Peyer's patch (tissue), 4 donors: ENCODE measurements around the gene CYTIP. TPM values are rescaled to one million over a fixed set of nuclear protein-coding genes. Genes with fewer than 3 reads are reported as not detected.

Experiments used
- DNase-seq, 3 donors: peaks; one replicate each; pipeline ENCODE4 v3.0.0-alpha.2; 2017 to 2019
- H3K27ac ChIP-seq, 4 donors: fragments of 200-600 bp; sonication (generic); one replicate each; pipeline ENCODE4 v1.5.1; 2016 to 2019
- H3K27me3 ChIP-seq, 2 donors: fragments of 200-600 bp; sonication (generic); one replicate each; pipeline ENCODE4 v1.5.1; 2019
- H3K36me3 ChIP-seq, 3 donors: fragments of 200-600 bp; sonication (generic); one replicate each; pipeline ENCODE4 v1.5.1; 2016 to 2019
- H3K4me1 ChIP-seq, 4 donors: fragments of 200-600 bp; sonication (generic); one replicate each; pipeline ENCODE4 v1.5.1; 2016 to 2019
- H3K4me3 ChIP-seq, 4 donors: fragments of 200-600 bp; sonication (generic); 1 replicate in 3 of 4; 2 replicates in 1 of 4; pipeline ENCODE4 v1.5.1; 2016 to 2019; ENCODE audit warnings: mild to moderate bottlenecking in 1 of 4
- H3K9me3 ChIP-seq, 4 donors: fragments of 200-600 bp; sonication (generic); one replicate each; pipeline ENCODE4 v1.5.1; 2016 to 2019; ENCODE audit warnings: mild to moderate bottlenecking in 1 of 4
- CTCF ChIP-seq, 6 experiments: fragments of 450-650 bp in 4 of 6; fragments of 200-600 bp in 2 of 6; sonication (generic) in 1 of 6; IDR thresholded peaks; one replicate each; pipeline ENCODE4 v1.5.1; 2017 to 2019; ENCODE audit warnings: antibody characterized with exemption in 6 of 6, mild to moderate bottlenecking in 3 of 6, moderate library complexity in 1 of 6
- POLR2A ChIP-seq, 2 donors: fragments of 450-650 bp; IDR thresholded peaks; one replicate each; pipeline ENCODE4 v1.5.1; 2017; ENCODE audit warnings: antibody characterized with exemption in 2 of 2, mild to moderate bottlenecking in 2 of 2, moderate library complexity in 2 of 2
- total RNA-seq, 4 donors: library from RNA; depleted of rRNA; stranded (reverse); fragments of >200 nt; gene quantifications; one replicate each; pipeline ENCODE4 v1.1.0, GENCODE V29; 2016

The CYTIP gene
- total RNA-seq, 4 donors from 2014 or later: 11.8 to 182 (median 21.0) TPM

- Histone ChIP-seq H3K9me3 (no peaks in the 10 kb centered on the region), H3K36me3 (no peaks in the 10 kb centered on the region), H3K27me3 (no peaks in the 10 kb centered on the region), H3K27ac (peak overlapping the region; percentile 73 to 88 (median 84)), H3K4me1 (peaks cover 0 to 6% (median 0%) of the 10 kb centered on the region in 4 donors), H3K4me3 (peak overlapping the region; percentile 45 to 53 (median 49))
- DNase-seq: peak in 1 of 3 donors; percentile 67
- TF ChIP-seq POLR2A (IDR thresholded peaks at IDR 0.05) (no peak), CTCF (IDR thresholded peaks at IDR 0.05) (no peak)
Observed at GRCh38 chr2:157439824-157440186, 4.1 kb downstream of the CYTIP start.

GRCh38 chr2:157438863-157439823 is 4.7 kb downstream of the CYTIP start:
- peak overlapping the region; percentile 73 to 88 (median 84) for H3K27ac ChIP-seq
- DNase-seq: peak in 1 of 3 donors; percentile 44
- peak overlapping the region; percentile 45 to 53 (median 49) for H3K4me3 ChIP-seq
- no peaks in the 10 kb centered on the region for H3K27me3 ChIP-seq
- no peaks in the 10 kb centered on the region for H3K36me3 ChIP-seq
- TF ChIP-seq CTCF (IDR thresholded peaks at IDR 0.05): no peak
- TF ChIP-seq POLR2A (IDR thresholded peaks at IDR 0.05): peak in 1 of 2 donors; percentile 17
- peaks cover 0 to 6% (median 2%) of the 10 kb centered on the region in 4 donors for H3K4me1 ChIP-seq
- H3K9me3 ChIP-seq: no peaks in the 10 kb centered on the region

- H3K4me3 ChIP-seq: peak overlapping the region in 2 of 4 donors; percentile 10 to 11
- no peak for DNase-seq
Observed at GRCh38 chr2:157433394-157433793, 10.5 kb downstream of the CYTIP start.

GRCh38 chr2:157432475-157433106 is 11.3 kb downstream of the CYTIP start:
- Histone ChIP-seq H3K27ac (peak overlapping the region in 2 of 4 donors; percentile 40 to 55), H3K27me3 (no peaks in the 10 kb centered on the region), H3K4me3 (peak overlapping the region in 2 of 4 donors; percentile 1 to 10), H3K9me3 (no peaks in the 10 kb centered on the region), H3K4me1 (peaks cover 0 to 15% (median 3%) of the 10 kb centered on the region in 4 donors), H3K36me3 (peaks cover 0 to 4% (median 0%) of the 10 kb centered on the region in 3 donors)
- no peak for TF ChIP-seq POLR2A (IDR thresholded peaks at IDR 0.05)
- no peak for TF ChIP-seq CTCF (IDR thresholded peaks at IDR 0.05)
- no peak for DNase-seq

More at GRCh38 chr2:157433394-157433793, 10.5 kb downstream of the CYTIP start:
- peak overlapping the region in 3 of 4 donors; percentile 8 to 55 (median 54) for H3K27ac ChIP-seq
- peaks cover 0 to 15% (median 3%) of the 10 kb centered on the region in 4 donors for H3K4me1 ChIP-seq
- no peaks in the 10 kb centered on the region for H3K27me3 ChIP-seq
- no peaks in the 10 kb centered on the region for H3K9me3 ChIP-seq
- H3K36me3 ChIP-seq: peaks cover 0 to 4% (median 0%) of the 10 kb centered on the region in 3 donors
- no peak for TF ChIP-seq CTCF (IDR thresholded peaks at IDR 0.05)
- TF ChIP-seq POLR2A (IDR thresholded peaks at IDR 0.05): no peak

- no peak overlapping the region for H3K4me3 ChIP-seq
- no peaks in the 10 kb centered on the region for H3K27me3 ChIP-seq
- DNase-seq: no peak
- H3K27ac ChIP-seq: peak overlapping the region in 1 of 4 donors; percentile 55
- TF ChIP-seq CTCF (IDR thresholded peaks at IDR 0.05): no peak
- no peak for TF ChIP-seq POLR2A (IDR thresholded peaks at IDR 0.05)
- peaks cover 0 to 15% (median 0%) of the 10 kb centered on the region in 3 donors for H3K36me3 ChIP-seq
- peaks cover 0 to 15% (median 3%) of the 10 kb centered on the region in 4 donors for H3K4me1 ChIP-seq
- peaks cover 0 to 7% (median 3%) of the 10 kb centered on the region in 4 donors for H3K9me3 ChIP-seq
Observed at GRCh38 chr2:157431176-157431575, 12.7 kb downstream of the CYTIP start.
